Peyer's patch (tissue), 4 donors: ENCODE measurements around the gene SUDS3. TPM values are rescaled to one million over a fixed set of nuclear protein-coding genes. Genes with fewer than 3 reads are reported as not detected.

ENCODE experiments used
- DNase-seq, 3 donors: peaks; one replicate each; pipeline ENCODE4 v3.0.0-alpha.2; 2017 to 2019
- H3K27ac ChIP-seq, 4 donors: fragments of 200-600 bp; sonication (generic); one replicate each; pipeline ENCODE4 v1.5.1; 2016 to 2019
- H3K27me3 ChIP-seq, 2 donors: fragments of 200-600 bp; sonication (generic); one replicate each; pipeline ENCODE4 v1.5.1; 2019
- H3K36me3 ChIP-seq, 3 donors: fragments of 200-600 bp; sonication (generic); one replicate each; pipeline ENCODE4 v1.5.1; 2016 to 2019
- H3K4me1 ChIP-seq, 4 donors: fragments of 200-600 bp; sonication (generic); one replicate each; pipeline ENCODE4 v1.5.1; 2016 to 2019
- H3K4me3 ChIP-seq, 4 donors: fragments of 200-600 bp; sonication (generic); 1 replicate in 3 of 4; 2 replicates in 1 of 4; pipeline ENCODE4 v1.5.1; 2016 to 2019; ENCODE audit warnings: mild to moderate bottlenecking in 1 of 4
- H3K9me3 ChIP-seq, 4 donors: fragments of 200-600 bp; sonication (generic); one replicate each; pipeline ENCODE4 v1.5.1; 2016 to 2019; ENCODE audit warnings: mild to moderate bottlenecking in 1 of 4
- POLR2A ChIP-seq, 2 donors: fragments of 450-650 bp; IDR thresholded peaks; one replicate each; pipeline ENCODE4 v1.5.1; 2017; ENCODE audit warnings: antibody characterized with exemption in 2 of 2, mild to moderate bottlenecking in 2 of 2, moderate library complexity in 2 of 2
- total RNA-seq, 4 donors: library from RNA; depleted of rRNA; stranded (reverse); fragments of >200 nt; gene quantifications; one replicate each; pipeline ENCODE4 v1.1.0, GENCODE V29; 2016
- TF ChIP-seq, protein P1 (sequence below), 6 experiments: fragments of 450-650 bp in 4 of 6; fragments of 200-600 bp in 2 of 6; sonication (generic) in 1 of 6; IDR thresholded peaks; one replicate each; pipeline ENCODE4 v1.5.1; 2017 to 2019; ENCODE audit warnings: antibody characterized with exemption in 6 of 6, mild to moderate bottlenecking in 3 of 6, moderate library complexity in 1 of 6

Gene SUDS3
- total RNA-seq, 4 donors from 2014 or later, result 39.2 to 86.7 (median 66.1) TPM

DNA sequence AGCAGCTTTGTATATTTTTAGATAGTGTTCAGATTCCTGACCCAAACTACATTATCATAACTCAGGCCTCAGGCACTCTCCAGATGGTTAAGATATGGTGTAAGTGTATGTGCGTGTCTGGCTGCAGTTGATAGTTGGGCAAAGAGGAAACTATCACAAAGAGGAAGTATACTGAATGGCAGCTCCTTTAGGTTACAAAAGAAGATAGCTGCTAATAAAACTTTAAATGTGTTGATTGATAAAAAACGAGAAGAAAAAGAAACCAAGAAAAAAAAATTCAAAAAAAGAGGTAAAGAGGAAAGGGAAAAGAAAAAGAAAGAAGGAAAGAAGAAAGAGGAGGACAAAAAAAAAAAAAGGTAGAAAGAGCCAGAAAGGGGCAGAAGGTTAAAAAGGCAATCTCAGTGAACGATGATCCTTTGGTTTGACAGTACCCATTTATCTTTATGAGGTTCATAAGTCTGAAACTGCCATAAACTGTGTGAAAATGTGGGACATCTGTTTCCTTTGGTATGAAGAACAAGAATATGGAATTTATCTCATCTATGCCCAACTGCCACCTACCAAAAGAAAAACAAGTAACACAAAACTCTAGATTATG is 45.8 kb upstream of the SUDS3 start:
- Histone ChIP-seq H3K27ac (peak overlapping the region in 3 of 4 donors; percentile 3 to 55 (median 5)), H3K9me3 (no peaks in the 10 kb centered on the region)
- DNase-seq, result no peak

DNA sequence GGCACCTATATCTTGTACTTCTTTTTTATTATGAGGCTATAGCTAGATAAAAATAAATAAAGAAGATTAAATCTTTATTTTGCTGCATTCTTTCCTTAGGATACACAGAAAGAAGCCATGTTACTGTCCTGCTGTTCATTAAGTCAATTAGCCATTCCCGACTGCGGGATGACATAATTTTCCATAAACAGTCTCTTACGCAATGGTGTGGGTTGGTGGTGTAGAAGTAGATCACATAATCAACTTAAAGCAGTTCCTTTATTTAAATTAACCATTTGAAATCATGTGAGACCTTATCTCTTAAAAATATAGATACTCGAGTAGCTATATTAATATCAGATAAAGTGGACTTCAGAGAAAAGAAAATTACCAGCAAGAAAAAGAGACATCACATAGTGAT is 43.8 kb upstream of the SUDS3 start:
- DNase-seq, result no peak
- Histone ChIP-seq H3K4me3 (no peak overlapping the region), H3K27me3 (no peaks in the 10 kb centered on the region), H3K36me3 (no peaks in the 10 kb centered on the region), H3K9me3 (no peaks in the 10 kb centered on the region), H3K27ac (no peak overlapping the region), H3K4me1 (peaks cover 0 to 3% (median under 1%) of the 10 kb centered on the region in 4 donors)
- TF ChIP-seq, protein P1, sequence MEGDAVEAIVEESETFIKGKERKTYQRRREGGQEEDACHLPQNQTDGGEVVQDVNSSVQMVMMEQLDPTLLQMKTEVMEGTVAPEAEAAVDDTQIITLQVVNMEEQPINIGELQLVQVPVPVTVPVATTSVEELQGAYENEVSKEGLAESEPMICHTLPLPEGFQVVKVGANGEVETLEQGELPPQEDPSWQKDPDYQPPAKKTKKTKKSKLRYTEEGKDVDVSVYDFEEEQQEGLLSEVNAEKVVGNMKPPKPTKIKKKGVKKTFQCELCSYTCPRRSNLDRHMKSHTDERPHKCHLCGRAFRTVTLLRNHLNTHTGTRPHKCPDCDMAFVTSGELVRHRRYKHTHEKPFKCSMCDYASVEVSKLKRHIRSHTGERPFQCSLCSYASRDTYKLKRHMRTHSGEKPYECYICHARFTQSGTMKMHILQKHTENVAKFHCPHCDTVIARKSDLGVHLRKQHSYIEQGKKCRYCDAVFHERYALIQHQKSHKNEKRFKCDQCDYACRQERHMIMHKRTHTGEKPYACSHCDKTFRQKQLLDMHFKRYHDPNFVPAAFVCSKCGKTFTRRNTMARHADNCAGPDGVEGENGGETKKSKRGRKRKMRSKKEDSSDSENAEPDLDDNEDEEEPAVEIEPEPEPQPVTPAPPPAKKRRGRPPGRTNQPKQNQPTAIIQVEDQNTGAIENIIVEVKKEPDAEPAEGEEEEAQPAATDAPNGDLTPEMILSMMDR (IDR thresholded peaks at IDR 0.05), result no peak

More for the DNA sequence above, 45.8 kb upstream of the SUDS3 start:
- H3K4me3 ChIP-seq, result no peak overlapping the region
- no peaks in the 10 kb centered on the region for H3K27me3 ChIP-seq
- TF ChIP-seq, protein P1 (IDR thresholded peaks at IDR 0.05), result no peak
- TF ChIP-seq POLR2A (IDR thresholded peaks at IDR 0.05), result no peak
- peaks cover 0 to 8% (median 2%) of the 10 kb centered on the region in 4 donors for H3K4me1 ChIP-seq
- H3K36me3 ChIP-seq, result no peaks in the 10 kb centered on the region

- Histone ChIP-seq H3K36me3 (no peaks in the 10 kb centered on the region), H3K4me1 (peaks cover 0 to 3% (median 0%) of the 10 kb centered on the region in 4 donors), H3K27me3 (no peaks in the 10 kb centered on the region), H3K9me3 (no peaks in the 10 kb centered on the region), H3K4me3 (no peak overlapping the region), H3K27ac (peak overlapping the region in 1 of 4 donors; percentile 53)
- TF ChIP-seq, protein P1 (IDR thresholded peaks at IDR 0.05), result no peak
- no peak for TF ChIP-seq POLR2A (IDR thresholded peaks at IDR 0.05)
- DNase-seq, result no peak
Measured at GRCh38 chr12:118334241-118334640, 42.1 kb upstream of the SUDS3 start.

- no peak for DNase-seq
- peaks cover 0 to 3% (median 0%) of the 10 kb centered on the region in 4 donors for H3K4me1 ChIP-seq
- H3K4me3 ChIP-seq, result no peak overlapping the region
- H3K9me3 ChIP-seq, result no peaks in the 10 kb centered on the region
- H3K27me3 ChIP-seq, result no peaks in the 10 kb centered on the region
- H3K27ac ChIP-seq, result no peak overlapping the region
- TF ChIP-seq, protein P1 (IDR thresholded peaks at IDR 0.05), result no peak
- H3K36me3 ChIP-seq, result no peaks in the 10 kb centered on the region
Measured at GRCh38 chr12:118334939-118335567, 41.3 kb upstream of the SUDS3 start.

- H3K4me3 ChIP-seq, result no peak overlapping the region
- H3K27ac ChIP-seq, result no peak overlapping the region
- H3K4me1 ChIP-seq, result peaks cover 0 to 2% (median 0%) of the 10 kb centered on the region in 4 donors
- H3K36me3 ChIP-seq, result no peaks in the 10 kb centered on the region
- TF ChIP-seq, protein P1 (IDR thresholded peaks at IDR 0.05), result no peak
- TF ChIP-seq POLR2A (IDR thresholded peaks at IDR 0.05), result no peak
- H3K27me3 ChIP-seq, result no peaks in the 10 kb centered on the region
- no peak for DNase-seq
- H3K9me3 ChIP-seq, result no peaks in the 10 kb centered on the region
Measured at GRCh38 chr12:118336123-118336522, 40.2 kb upstream of the SUDS3 start.
